ENCODE results near the gene FRMD4A. TPM values are rescaled to one million over a fixed set of nuclear protein-coding genes. Genes with fewer than 3 reads are reported as not detected.

Gene FRMD4A
- total RNA-seq, 1 experiment from 2014 or later, result 18.3 TPM

DNA sequence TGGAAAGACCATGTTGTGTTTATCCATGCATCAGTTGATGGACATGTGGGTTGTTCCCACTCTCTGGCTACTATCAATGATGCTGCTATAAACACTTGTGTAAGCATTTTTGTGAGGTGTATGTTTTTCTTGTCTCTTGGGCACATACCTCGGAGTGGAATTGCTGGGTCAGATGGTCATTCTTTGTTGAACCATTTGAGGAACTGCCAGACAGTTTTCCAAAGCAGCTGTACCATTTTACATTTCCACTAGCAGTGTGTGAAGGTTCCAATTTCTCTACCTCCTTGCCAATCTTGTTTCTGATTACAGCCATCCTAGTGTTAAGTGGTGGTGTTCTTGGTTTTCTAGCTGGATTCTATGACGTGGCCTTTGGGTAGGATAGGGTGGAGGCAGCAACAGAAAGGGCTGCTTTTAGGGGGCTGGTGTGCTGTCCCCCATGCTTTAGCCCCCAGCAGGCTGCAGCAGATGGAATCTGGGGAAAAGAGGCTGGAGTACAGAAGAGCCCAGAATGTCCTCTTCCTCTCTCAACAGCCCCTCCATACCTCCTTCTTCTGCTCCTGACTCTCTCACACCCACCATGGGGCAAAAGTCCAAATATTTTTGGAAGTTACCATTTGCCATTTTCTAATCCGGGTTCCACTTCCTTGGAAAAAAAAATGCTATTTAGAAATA is 352.7 kb downstream of the FRMD4A start:
- Histone ChIP-seq H3K79me2 (ENCODE audit: low read depth) (no peaks in the 10 kb centered on the region), H3K9me2 (ENCODE audit: insufficient read depth) (no peaks in the 10 kb centered on the region), H3K4me3 (no peak overlapping the region), H3F3A (ENCODE audit: insufficient read depth, low read depth) (no peaks in the 10 kb centered on the region), H2AFZ (no peak overlapping the region), H3K27ac (no peak overlapping the region), H3K4me1 (replicated peaks; ENCODE audit: insufficient read depth) (no peaks in the 10 kb centered on the region), H4K20me1 (ENCODE audit: insufficient read depth) (no peaks in the 10 kb centered on the region), H3K4me2 (no peak overlapping the region), H3K27me3 (ENCODE audit: insufficient read depth, low read depth) (no peaks in the 10 kb centered on the region), H3K36me3 (ENCODE audit: low read depth) (no peaks in the 10 kb centered on the region), H3K9me3 (ENCODE audit: insufficient read depth, low read depth) (no peaks in the 10 kb centered on the region)
- no peak for DNase-seq
- intact Hi-C loops (cut with micrococcal nuclease; ENCODE audit: unreplicated experiment), result no loop called here
- ChIA-PET POLR2A (ENCODE audit: unreplicated experiment) (no interaction called here), CTCF (no interaction called here)
- no TSS peak for BruUV-seq (replicated peaks)
- TF ChIP-seq, protein P1, sequence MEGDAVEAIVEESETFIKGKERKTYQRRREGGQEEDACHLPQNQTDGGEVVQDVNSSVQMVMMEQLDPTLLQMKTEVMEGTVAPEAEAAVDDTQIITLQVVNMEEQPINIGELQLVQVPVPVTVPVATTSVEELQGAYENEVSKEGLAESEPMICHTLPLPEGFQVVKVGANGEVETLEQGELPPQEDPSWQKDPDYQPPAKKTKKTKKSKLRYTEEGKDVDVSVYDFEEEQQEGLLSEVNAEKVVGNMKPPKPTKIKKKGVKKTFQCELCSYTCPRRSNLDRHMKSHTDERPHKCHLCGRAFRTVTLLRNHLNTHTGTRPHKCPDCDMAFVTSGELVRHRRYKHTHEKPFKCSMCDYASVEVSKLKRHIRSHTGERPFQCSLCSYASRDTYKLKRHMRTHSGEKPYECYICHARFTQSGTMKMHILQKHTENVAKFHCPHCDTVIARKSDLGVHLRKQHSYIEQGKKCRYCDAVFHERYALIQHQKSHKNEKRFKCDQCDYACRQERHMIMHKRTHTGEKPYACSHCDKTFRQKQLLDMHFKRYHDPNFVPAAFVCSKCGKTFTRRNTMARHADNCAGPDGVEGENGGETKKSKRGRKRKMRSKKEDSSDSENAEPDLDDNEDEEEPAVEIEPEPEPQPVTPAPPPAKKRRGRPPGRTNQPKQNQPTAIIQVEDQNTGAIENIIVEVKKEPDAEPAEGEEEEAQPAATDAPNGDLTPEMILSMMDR (conservative IDR thresholded peaks at IDR 0.05), result no peak
- TF ChIP-seq EZH2 (IDR thresholded peaks at IDR 0.05; ENCODE audit: low read depth), result no peak

- no peaks in the 10 kb centered on the region for H4K20me1 ChIP-seq (ENCODE audit: insufficient read depth)
- no peaks in the 10 kb centered on the region for H3K9me3 ChIP-seq (ENCODE audit: insufficient read depth, low read depth)
- POLR2A ChIA-PET (ENCODE audit: unreplicated experiment), result interaction anchor here (0.7 kb wide), 1 partner anchor 211 kb away, joined by 11 read pairs; no protein-coding TSS in a partner anchor
- no peak overlapping the region for H2AFZ ChIP-seq
- no TSS peak for BruUV-seq (replicated peaks)
- H3K4me1 ChIP-seq (replicated peaks; ENCODE audit: insufficient read depth), result no peaks in the 10 kb centered on the region
- no peaks in the 10 kb centered on the region for H3K27me3 ChIP-seq (ENCODE audit: insufficient read depth, low read depth)
- no peaks in the 10 kb centered on the region for H3K36me3 ChIP-seq (ENCODE audit: low read depth)
- no peaks in the 10 kb centered on the region for H3K79me2 ChIP-seq (ENCODE audit: low read depth)
- no peaks in the 10 kb centered on the region for H3K9me2 ChIP-seq (ENCODE audit: insufficient read depth)
- TF ChIP-seq, protein P1 (conservative IDR thresholded peaks at IDR 0.05), result no peak
- TF ChIP-seq EZH2 (IDR thresholded peaks at IDR 0.05; ENCODE audit: low read depth), result no peak
- no peak overlapping the region for H3K4me2 ChIP-seq
- CTCF ChIA-PET, result no interaction called here
- no peak overlapping the region for H3K27ac ChIP-seq
- no peak overlapping the region for H3K4me3 ChIP-seq
- intact Hi-C loops (cut with micrococcal nuclease; ENCODE audit: unreplicated experiment), result no loop called here
- DNase-seq, result no peak
- no peaks in the 10 kb centered on the region for H3F3A ChIP-seq (ENCODE audit: insufficient read depth, low read depth)
These were observed 357.0 kb downstream of the FRMD4A start for GRCh38 chr10:13973742-13974141.

- CTCF ChIA-PET, result no interaction called here
- H3K79me2 ChIP-seq (ENCODE audit: low read depth), result no peaks in the 10 kb centered on the region
- H3K4me2 ChIP-seq, result no peak overlapping the region
These were observed 358.1 kb downstream of the FRMD4A start for GRCh38 chr10:13972609-13973008.

More at GRCh38 chr10:13972609-13973008, 358.1 kb downstream of the FRMD4A start:
- Histone ChIP-seq H3K4me1 (replicated peaks; ENCODE audit: insufficient read depth) (no peaks in the 10 kb centered on the region), H3K9me2 (ENCODE audit: insufficient read depth) (no peaks in the 10 kb centered on the region), H2AFZ (no peak overlapping the region), H3K27ac (no peak overlapping the region), H3F3A (ENCODE audit: insufficient read depth, low read depth) (no peaks in the 10 kb centered on the region), H3K36me3 (ENCODE audit: low read depth) (no peaks in the 10 kb centered on the region), H4K20me1 (ENCODE audit: insufficient read depth) (no peaks in the 10 kb centered on the region), H3K27me3 (ENCODE audit: insufficient read depth, low read depth) (no peaks in the 10 kb centered on the region), H3K9me3 (ENCODE audit: insufficient read depth, low read depth) (no peaks in the 10 kb centered on the region), H3K4me3 (no peak overlapping the region)
- intact Hi-C loops (cut with micrococcal nuclease; ENCODE audit: unreplicated experiment), result no loop called here
- no peak for DNase-seq
- no TSS peak for BruUV-seq (replicated peaks)
- POLR2A ChIA-PET (ENCODE audit: unreplicated experiment), result no interaction called here
- TF ChIP-seq, protein P1 (conservative IDR thresholded peaks at IDR 0.05), result no peak
- TF ChIP-seq EZH2 (IDR thresholded peaks at IDR 0.05; ENCODE audit: low read depth), result no peak
